Measurements from ENCODE around the gene FBP2. TPM values are rescaled to one million over a fixed set of nuclear protein-coding genes. Genes with fewer than 3 reads are reported as not detected.

FBP2 gene
- total RNA-seq, 2 donors from 2014 or later: not detected

DNA sequence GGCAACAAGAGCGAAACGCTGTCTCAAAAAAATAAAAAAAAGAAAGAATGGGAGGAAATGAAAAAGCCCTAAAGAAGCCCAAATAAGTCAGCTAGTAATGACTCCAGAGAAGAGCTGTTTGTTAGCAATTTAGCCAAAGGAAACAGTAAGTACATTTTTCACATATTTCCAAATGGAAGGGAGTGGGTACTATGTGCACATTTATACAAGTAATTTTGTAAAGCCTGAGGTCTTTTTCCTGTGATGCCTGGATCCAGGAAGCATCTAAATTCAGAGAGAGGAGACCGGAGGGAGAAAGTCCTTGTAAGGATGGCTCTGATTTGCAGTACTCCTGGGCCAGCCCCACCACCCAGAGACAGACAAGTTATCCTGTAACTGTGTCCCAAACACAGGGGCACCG lies 31.0 kb upstream of the FBP2 start:
- no peaks in the 10 kb centered on the region for H3K27me3 Mint-ChIP-seq (ENCODE audit: insufficient read depth)
- H3K4me1 Mint-ChIP-seq: no peaks in the 10 kb centered on the region
- H3K27ac Mint-ChIP-seq: no peak overlapping the region
- no peak for DNase-seq
- no peak overlapping the region for H3K9ac ChIP-seq (ENCODE audit: extremely low read depth, low read length, poor library complexity, severe bottlenecking)
- no peaks in the 10 kb centered on the region for H3K9me3 ChIP-seq (ENCODE audit: control insufficient read depth, low read length)
- no peaks in the 10 kb centered on the region for H3K4me1 ChIP-seq (ENCODE audit: control insufficient read depth, insufficient read depth, low read length)
- TF ChIP-seq, protein P1, sequence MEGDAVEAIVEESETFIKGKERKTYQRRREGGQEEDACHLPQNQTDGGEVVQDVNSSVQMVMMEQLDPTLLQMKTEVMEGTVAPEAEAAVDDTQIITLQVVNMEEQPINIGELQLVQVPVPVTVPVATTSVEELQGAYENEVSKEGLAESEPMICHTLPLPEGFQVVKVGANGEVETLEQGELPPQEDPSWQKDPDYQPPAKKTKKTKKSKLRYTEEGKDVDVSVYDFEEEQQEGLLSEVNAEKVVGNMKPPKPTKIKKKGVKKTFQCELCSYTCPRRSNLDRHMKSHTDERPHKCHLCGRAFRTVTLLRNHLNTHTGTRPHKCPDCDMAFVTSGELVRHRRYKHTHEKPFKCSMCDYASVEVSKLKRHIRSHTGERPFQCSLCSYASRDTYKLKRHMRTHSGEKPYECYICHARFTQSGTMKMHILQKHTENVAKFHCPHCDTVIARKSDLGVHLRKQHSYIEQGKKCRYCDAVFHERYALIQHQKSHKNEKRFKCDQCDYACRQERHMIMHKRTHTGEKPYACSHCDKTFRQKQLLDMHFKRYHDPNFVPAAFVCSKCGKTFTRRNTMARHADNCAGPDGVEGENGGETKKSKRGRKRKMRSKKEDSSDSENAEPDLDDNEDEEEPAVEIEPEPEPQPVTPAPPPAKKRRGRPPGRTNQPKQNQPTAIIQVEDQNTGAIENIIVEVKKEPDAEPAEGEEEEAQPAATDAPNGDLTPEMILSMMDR (conservative IDR thresholded peaks at IDR 0.05): no peak
- no peaks in the 10 kb centered on the region for H3K27me3 ChIP-seq (ENCODE audit: control insufficient read depth, insufficient read depth, low read length, poor library complexity, severe bottlenecking)
- 90 to 92% methylated on average over 4 of the region's 4 CpGs for WGBS, 2 experiments (ENCODE audit: insufficient coverage in 1 of 2, insufficient read length in 1 of 2)
- no peaks in the 10 kb centered on the region for H3K9me3 Mint-ChIP-seq
- no peaks in the 10 kb centered on the region for H3K36me3 Mint-ChIP-seq (ENCODE audit: low read depth)
- H3K4me3 Mint-ChIP-seq: no peak overlapping the region
- no peak overlapping the region for H3K4me3 ChIP-seq (ENCODE audit: low read length)
- no peak overlapping the region for H3K27ac ChIP-seq (ENCODE audit: low read depth, low read length)
- no peaks in the 10 kb centered on the region for H3K36me3 ChIP-seq (ENCODE audit: control insufficient read depth, insufficient read depth, low read length)

DNA sequence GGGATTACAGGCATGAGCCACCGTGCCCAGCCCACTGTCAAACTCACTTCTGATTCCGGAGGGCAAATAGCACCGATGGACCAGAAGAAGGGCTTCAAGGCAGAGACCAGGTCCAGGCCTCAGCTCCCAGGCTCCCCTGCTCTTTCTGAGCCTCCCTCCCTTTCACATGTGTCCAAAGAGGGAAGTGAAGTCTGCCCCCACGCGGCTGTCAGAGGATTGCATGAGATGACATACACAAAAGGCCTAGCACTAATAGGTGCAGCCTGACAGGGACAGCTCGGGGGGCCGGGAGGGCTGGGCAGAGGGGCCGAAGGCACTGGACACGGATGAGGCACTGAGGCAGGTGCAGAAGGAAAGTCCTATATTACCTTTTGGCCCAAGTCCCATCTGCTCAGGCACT lies 29.6 kb upstream of the FBP2 start:
- H3K27ac Mint-ChIP-seq: no peak overlapping the region
- no peaks in the 10 kb centered on the region for H3K9me3 ChIP-seq (ENCODE audit: control insufficient read depth, low read length)
- H3K36me3 ChIP-seq (ENCODE audit: control insufficient read depth, insufficient read depth, low read length): no peaks in the 10 kb centered on the region
- TF ChIP-seq, protein P1 (conservative IDR thresholded peaks at IDR 0.05): peak; percentile 78
- no peak overlapping the region for H3K4me3 Mint-ChIP-seq
- no peak overlapping the region for H3K9ac ChIP-seq (ENCODE audit: extremely low read depth, low read length, poor library complexity, severe bottlenecking)
- H3K4me3 ChIP-seq (ENCODE audit: low read length): no peak overlapping the region
- H3K27ac ChIP-seq (ENCODE audit: low read depth, low read length): no peak overlapping the region
- peak; percentile 92 for DNase-seq
- no peaks in the 10 kb centered on the region for H3K27me3 ChIP-seq (ENCODE audit: control insufficient read depth, insufficient read depth, low read length, poor library complexity, severe bottlenecking)
- no peaks in the 10 kb centered on the region for H3K4me1 Mint-ChIP-seq
- no peaks in the 10 kb centered on the region for H3K36me3 Mint-ChIP-seq (ENCODE audit: low read depth)
- no peaks in the 10 kb centered on the region for H3K9me3 Mint-ChIP-seq
- no peaks in the 10 kb centered on the region for H3K4me1 ChIP-seq (ENCODE audit: control insufficient read depth, insufficient read depth, low read length)
- 71 to 92% methylated on average over 5 to 9 of the region's 9 CpGs for WGBS, 2 experiments (ENCODE audit: insufficient coverage in 1 of 2, insufficient read length in 1 of 2)
- peaks cover 2% of the 10 kb centered on the region for H3K27me3 Mint-ChIP-seq (ENCODE audit: insufficient read depth)

DNA sequence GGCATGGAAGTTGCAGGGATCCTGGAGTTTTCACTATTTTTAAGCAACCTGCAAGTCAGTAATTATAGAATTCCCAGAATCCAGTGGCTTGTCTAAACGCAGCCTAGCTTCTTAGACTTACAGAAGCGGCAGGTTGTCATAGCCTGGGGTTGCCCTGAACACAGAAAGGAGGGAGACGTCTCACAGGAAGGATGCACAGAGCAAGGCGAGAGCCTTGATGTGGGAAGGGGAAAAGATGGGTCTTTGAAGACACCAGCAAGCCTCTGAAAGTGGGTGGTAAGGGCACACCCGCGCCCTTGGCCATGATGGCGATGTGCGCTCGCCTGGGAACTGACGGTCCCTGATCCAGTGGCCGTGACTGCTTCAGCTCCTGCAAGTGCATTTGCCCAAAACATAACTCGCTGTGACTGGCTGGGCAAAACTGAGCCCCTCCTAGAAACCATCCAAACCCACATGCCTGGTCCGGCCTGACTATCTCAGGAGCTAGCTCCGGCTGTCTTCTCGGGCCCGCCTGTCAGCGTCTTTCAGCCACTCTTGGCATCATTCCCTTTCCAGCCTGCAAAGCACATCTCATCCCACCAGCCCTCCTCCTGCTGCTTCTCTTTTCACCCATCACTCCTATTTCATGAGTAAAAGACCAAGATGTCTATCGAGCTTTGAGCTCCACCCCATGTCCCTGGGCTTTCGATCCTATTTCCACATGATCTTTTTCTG lies 28.6 kb upstream of the FBP2 start:
- Histone ChIP-seq H3K9ac (ENCODE audit: extremely low read depth, low read length, poor library complexity, severe bottlenecking) (no peak overlapping the region), H3K27me3 (ENCODE audit: control insufficient read depth, insufficient read depth, low read length, poor library complexity, severe bottlenecking) (no peaks in the 10 kb centered on the region), H3K4me3 (ENCODE audit: low read length) (no peak overlapping the region), H3K27ac (ENCODE audit: low read depth, low read length) (no peak overlapping the region), H3K9me3 (ENCODE audit: control insufficient read depth, low read length) (no peaks in the 10 kb centered on the region), H3K4me1 (ENCODE audit: control insufficient read depth, insufficient read depth, low read length) (no peaks in the 10 kb centered on the region), H3K36me3 (ENCODE audit: control insufficient read depth, insufficient read depth, low read length) (no peaks in the 10 kb centered on the region)
- DNase-seq: no peak
- Mint-ChIP-seq H3K36me3 (ENCODE audit: low read depth) (no peaks in the 10 kb centered on the region), H3K27ac (no peak overlapping the region), H3K4me1 (no peaks in the 10 kb centered on the region), H3K9me3 (no peaks in the 10 kb centered on the region), H3K4me3 (no peak overlapping the region), H3K27me3 (ENCODE audit: insufficient read depth) (peaks cover 2% of the 10 kb centered on the region)
- WGBS, 2 experiments (ENCODE audit: insufficient coverage in 1 of 2, insufficient read length in 1 of 2): 95 to 96% methylated on average over 16 to 19 of the region's 19 CpGs
- TF ChIP-seq, protein P1 (conservative IDR thresholded peaks at IDR 0.05): no peak
